Measurements from ENCODE around the gene SRRM5. TPM values are rescaled to one million over a fixed set of nuclear protein-coding genes. Genes with fewer than 3 reads are reported as not detected.

SRRM5 gene
- total RNA-seq, 1 experiment from 2014 or later = 0.70 TPM

GRCh38 chr19:43616954-43617353, 5.1 kb downstream of the SRRM5 start:
- H4K20me1 ChIP-seq (ENCODE audit: control insufficient read depth, insufficient read depth, insufficient read length) = no peaks in the 10 kb centered on the region
- H4K5ac ChIP-seq (ENCODE audit: insufficient read length, low read depth, low read length) = no peak overlapping the region
- H3K9me3 Mint-ChIP-seq = peaks cover 2% of the 10 kb centered on the region in 2 experiments; a peak in 4 of 5 replicates
- no peak overlapping the region for H2AFZ ChIP-seq (ENCODE audit: low read length)
- no peak overlapping the region for H4K8ac ChIP-seq (replicated peaks; ENCODE audit: insufficient read length, low read depth, low read length)
- no peak overlapping the region for H2BK20ac ChIP-seq (ENCODE audit: low read depth, low read length, poor library complexity, severe bottlenecking)
- no peak overlapping the region for H2BK120ac ChIP-seq (ENCODE audit: low read depth, low read length, poor library complexity, severe bottlenecking)
- no peaks in the 10 kb centered on the region for H3K27me3 ChIP-seq (ENCODE audit: insufficient read depth, low read length)
- no peak overlapping the region for H3K27ac ChIP-seq (ENCODE audit: insufficient read length, low read depth, low read length)
- H3T11ph ChIP-seq (ENCODE audit: low read length) = no peak overlapping the region
- no peak overlapping the region for H3K18ac ChIP-seq (ENCODE audit: insufficient read length, low read depth, low read length)
- H2BK12ac ChIP-seq (ENCODE audit: insufficient read length, low read depth, low read length) = no peak overlapping the region
- no peak overlapping the region for H3K4ac ChIP-seq (ENCODE audit: low read depth, low read length)
- no peaks in the 10 kb centered on the region for H3K79me1 ChIP-seq (ENCODE audit: insufficient read depth, low read depth, low read length, poor library complexity, severe bottlenecking)
- no peaks in the 10 kb centered on the region; the same call in 1 of the 2 replicates for H3K27me3 Mint-ChIP-seq (ENCODE audit: low read depth)
- H3K36me3 Mint-ChIP-seq (ENCODE audit: insufficient read depth in 1 of 3, low read depth in 3 of 3) = peaks cover 24 to 28% (median 25%) of the 10 kb centered on the region in 3 experiments
- no peak overlapping the region for H3K9ac ChIP-seq (ENCODE audit: extremely low read depth, insufficient read length, low read length)
- no peak overlapping the region for H3K27ac Mint-ChIP-seq
- no peaks in the 10 kb centered on the region for H3K9me3 ChIP-seq (ENCODE audit: control insufficient read depth, low read depth, low read length)
- peaks cover 14 to 19% of the 10 kb centered on the region in 2 experiments for H3K4me1 Mint-ChIP-seq
- no peak overlapping the region for H3K4me3 Mint-ChIP-seq
- no CpG with 5 or more reads among the region's 6 CpGs for WGBS (ENCODE audit: extremely low coverage, insufficient read length, low lambda C conversion rate)
- H2BK15ac ChIP-seq (ENCODE audit: low read depth, low read length) = no peak overlapping the region
- H3K79me2 ChIP-seq (ENCODE audit: insufficient read depth, low read length) = no peaks in the 10 kb centered on the region
- H3K23me2 ChIP-seq (ENCODE audit: insufficient read length, low read depth, low read length, poor library complexity, severe bottlenecking) = peaks cover 14% of the 10 kb centered on the region
- no peak overlapping the region for H3K14ac ChIP-seq (ENCODE audit: insufficient read depth, low read length)
- no peak overlapping the region for H3K56ac ChIP-seq (ENCODE audit: insufficient read length, low read depth, low read length)
- H2BK5ac ChIP-seq (ENCODE audit: insufficient read length, low read length) = no peak overlapping the region
- DNase-seq = no peak
- H3K4me1 ChIP-seq (ENCODE audit: insufficient read depth, low read length) = no peaks in the 10 kb centered on the region; the same call in 1 of the 2 replicates
- no peak overlapping the region for H2AK5ac ChIP-seq (ENCODE audit: insufficient read length, low read length)
- no peak for TF ChIP-seq CTCF (conservative IDR thresholded peaks at IDR 0.05)
- no peak overlapping the region for H3K23ac ChIP-seq (ENCODE audit: insufficient read length, low read depth, low read length)
- H4K91ac ChIP-seq (ENCODE audit: insufficient read length, low read depth, low read length) = no peak overlapping the region
- no peak overlapping the region for H3K4me2 ChIP-seq (ENCODE audit: insufficient read depth, insufficient read length, low read length)
